Activated CD4-positive, alpha-beta T cell treated with anti-CD3 and anti-CD28 coated beads, Interleukin-2, amount 10 ng/mL, durations not matched to agents 24 days and 14 days (primary cell): Measurements from ENCODE around the gene PRKAR2B. TPM values are rescaled to one million over a fixed set of nuclear protein-coding genes. Genes with fewer than 3 reads are reported as not detected.

ENCODE experiments used
- DNase-seq: peaks from one replicate; pipeline ENCODE4 v3.0.0; 2022
- H3K27ac Mint-ChIP-seq: one replicate; pipeline ENCODE4 v1.8.0; 2022; ENCODE audit warnings: mild to moderate bottlenecking, mixed read lengths
- H3K27me3 Mint-ChIP-seq: one replicate; pipeline ENCODE4 v1.8.0; 2022; ENCODE audit warnings: mixed read lengths
- H3K36me3 Mint-ChIP-seq: one replicate; pipeline ENCODE4 v1.8.0; 2022; ENCODE audit warnings: low read depth, mild to moderate bottlenecking, mixed read lengths
- H3K4me1 Mint-ChIP-seq: one replicate; pipeline ENCODE4 v1.8.0; 2021; ENCODE audit warnings: mixed read lengths
- H3K4me3 Mint-ChIP-seq: one replicate; pipeline ENCODE4 v1.8.0; 2022; ENCODE audit warnings: mild to moderate bottlenecking, moderate library complexity, mixed read lengths
- H3K9me3 Mint-ChIP-seq: one replicate; pipeline ENCODE4 v1.8.0; 2021; ENCODE audit warnings: mixed read lengths
- intact Hi-C: fragments of 100-400 bp; cut with micrococcal nuclease; formaldehyde crosslinking; loops from one replicate; pipeline ENCODE4 v1.15.1; 2023
- total RNA-seq: library from RNA; stranded (reverse); gene quantifications from 2 replicates; pipeline ENCODE4 v1.2.3, GENCODE V29; 2022

Gene PRKAR2B
- total RNA-seq, 1 donor from 2014 or later: 0.77 TPM

DNA sequence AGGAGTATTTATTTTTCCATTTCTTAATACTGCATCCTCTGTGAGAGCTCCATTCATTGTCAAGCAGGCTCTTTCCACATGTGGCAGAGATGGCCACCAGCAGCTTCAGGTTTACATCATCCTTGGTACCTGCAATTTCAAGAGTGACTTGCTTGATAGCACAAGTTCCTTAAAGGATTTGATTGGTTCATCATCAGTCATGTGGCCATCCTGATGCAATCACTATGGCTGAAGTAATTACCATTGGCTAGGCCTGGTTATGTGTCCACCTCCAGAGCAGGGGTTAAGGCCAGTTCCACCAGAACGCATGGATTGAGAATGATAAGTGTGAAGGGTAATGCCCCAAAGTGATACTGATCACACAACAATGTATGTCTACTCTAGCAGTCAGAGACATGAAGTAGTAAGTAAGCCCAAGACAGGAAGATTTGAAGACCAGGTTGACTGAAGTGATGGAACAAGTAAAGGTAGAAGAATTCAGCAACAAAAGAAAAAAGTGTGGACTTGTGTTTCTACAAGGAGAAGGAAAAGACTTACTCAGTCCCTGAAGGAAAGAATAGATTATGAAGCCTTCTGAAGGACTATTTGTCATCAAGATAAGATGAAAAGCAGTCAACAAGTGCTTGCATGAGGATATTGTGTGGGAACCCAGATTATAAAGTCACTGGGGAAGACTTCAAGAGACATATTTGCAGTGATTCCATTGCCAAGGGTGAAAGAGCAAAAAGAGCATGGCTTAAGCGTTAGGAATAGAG lies 26.4 kb upstream of the PRKAR2B start:
- H3K9me3 Mint-ChIP-seq: no peaks in the 10 kb centered on the region
- intact Hi-C loops: no loop called here
- DNase-seq: no peak
- H3K4me1 Mint-ChIP-seq: no peaks in the 10 kb centered on the region
- peaks cover 7% of the 10 kb centered on the region for H3K27me3 Mint-ChIP-seq
- H3K27ac Mint-ChIP-seq: no peak overlapping the region
- H3K36me3 Mint-ChIP-seq: no peaks in the 10 kb centered on the region
- H3K4me3 Mint-ChIP-seq: no peak overlapping the region

GRCh38 chr7:107020400-107020799 lies 24.1 kb upstream of the PRKAR2B start:
- peaks cover 9% of the 10 kb centered on the region for H3K27me3 Mint-ChIP-seq
- H3K36me3 Mint-ChIP-seq: no peaks in the 10 kb centered on the region
- H3K4me1 Mint-ChIP-seq: no peaks in the 10 kb centered on the region
- H3K27ac Mint-ChIP-seq: no peak overlapping the region
- no peak overlapping the region for H3K4me3 Mint-ChIP-seq
- no peak for DNase-seq
- H3K9me3 Mint-ChIP-seq: no peaks in the 10 kb centered on the region
- intact Hi-C loops: no loop called here

- intact Hi-C loops: no loop called here
- H3K4me1 Mint-ChIP-seq: no peaks in the 10 kb centered on the region
- H3K9me3 Mint-ChIP-seq: no peaks in the 10 kb centered on the region
Observed at GRCh38 chr7:107021600-107021999, 22.9 kb upstream of the PRKAR2B start.

GRCh38 chr7:107023522-107024151 lies 20.9 kb upstream of the PRKAR2B start:
- Mint-ChIP-seq H3K27ac (no peak overlapping the region), H3K27me3 (peaks cover 7% of the 10 kb centered on the region), H3K9me3 (no peaks in the 10 kb centered on the region), H3K4me3 (no peak overlapping the region), H3K4me1 (no peaks in the 10 kb centered on the region), H3K36me3 (no peaks in the 10 kb centered on the region)
- intact Hi-C loops: no loop called here
- DNase-seq: no peak

More at GRCh38 chr7:107021600-107021999, 22.9 kb upstream of the PRKAR2B start:
- Mint-ChIP-seq H3K36me3 (no peaks in the 10 kb centered on the region), H3K27ac (no peak overlapping the region), H3K4me3 (no peak overlapping the region), H3K27me3 (peaks cover 9% of the 10 kb centered on the region)
- DNase-seq: no peak

GRCh38 chr7:107024906-107025305 lies 19.6 kb upstream of the PRKAR2B start:
- no peaks in the 10 kb centered on the region for H3K9me3 Mint-ChIP-seq
- no peaks in the 10 kb centered on the region for H3K4me1 Mint-ChIP-seq
- no peak overlapping the region for H3K27ac Mint-ChIP-seq
- no peaks in the 10 kb centered on the region for H3K36me3 Mint-ChIP-seq
- H3K27me3 Mint-ChIP-seq: peaks cover 8% of the 10 kb centered on the region
- H3K4me3 Mint-ChIP-seq: no peak overlapping the region
- intact Hi-C loops: no loop called here
- no peak for DNase-seq

- Mint-ChIP-seq H3K27ac (no peak overlapping the region), H3K4me1 (no peaks in the 10 kb centered on the region), H3K36me3 (no peaks in the 10 kb centered on the region), H3K27me3 (peaks cover 8% of the 10 kb centered on the region), H3K9me3 (no peaks in the 10 kb centered on the region), H3K4me3 (no peak overlapping the region)
- no peak for DNase-seq
- intact Hi-C loops: no loop called here
Observed at GRCh38 chr7:107025449-107026103, 18.9 kb upstream of the PRKAR2B start.

DNA sequence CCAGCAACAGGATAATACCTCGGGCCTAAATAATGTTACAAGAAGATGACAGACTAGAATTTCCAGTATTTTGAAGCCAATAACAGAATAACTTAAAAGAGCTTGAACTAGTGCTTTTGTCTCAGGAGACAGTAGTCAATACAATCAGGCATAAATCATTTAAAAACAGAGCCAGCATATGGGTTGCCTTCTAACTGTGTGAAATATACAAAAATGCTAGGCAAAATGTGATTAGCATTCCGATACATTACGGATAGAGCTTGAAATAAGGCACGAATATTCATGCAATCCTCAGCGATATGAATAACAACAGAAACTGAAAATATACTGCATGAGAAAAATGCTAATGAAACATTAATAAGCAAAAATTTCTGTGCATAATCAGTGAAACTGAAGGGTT lies 18.3 kb upstream of the PRKAR2B start:
- Mint-ChIP-seq H3K4me3 (no peak overlapping the region), H3K4me1 (no peaks in the 10 kb centered on the region), H3K27ac (no peak overlapping the region), H3K9me3 (no peaks in the 10 kb centered on the region), H3K27me3 (peaks cover 8% of the 10 kb centered on the region), H3K36me3 (no peaks in the 10 kb centered on the region)
- intact Hi-C loops: no loop called here
- no peak for DNase-seq

- no peaks in the 10 kb centered on the region for H3K36me3 Mint-ChIP-seq
- no peak overlapping the region for H3K27ac Mint-ChIP-seq
- intact Hi-C loops: no loop called here
Observed at GRCh38 chr7:107027208-107027607, 17.3 kb upstream of the PRKAR2B start.

DNA sequence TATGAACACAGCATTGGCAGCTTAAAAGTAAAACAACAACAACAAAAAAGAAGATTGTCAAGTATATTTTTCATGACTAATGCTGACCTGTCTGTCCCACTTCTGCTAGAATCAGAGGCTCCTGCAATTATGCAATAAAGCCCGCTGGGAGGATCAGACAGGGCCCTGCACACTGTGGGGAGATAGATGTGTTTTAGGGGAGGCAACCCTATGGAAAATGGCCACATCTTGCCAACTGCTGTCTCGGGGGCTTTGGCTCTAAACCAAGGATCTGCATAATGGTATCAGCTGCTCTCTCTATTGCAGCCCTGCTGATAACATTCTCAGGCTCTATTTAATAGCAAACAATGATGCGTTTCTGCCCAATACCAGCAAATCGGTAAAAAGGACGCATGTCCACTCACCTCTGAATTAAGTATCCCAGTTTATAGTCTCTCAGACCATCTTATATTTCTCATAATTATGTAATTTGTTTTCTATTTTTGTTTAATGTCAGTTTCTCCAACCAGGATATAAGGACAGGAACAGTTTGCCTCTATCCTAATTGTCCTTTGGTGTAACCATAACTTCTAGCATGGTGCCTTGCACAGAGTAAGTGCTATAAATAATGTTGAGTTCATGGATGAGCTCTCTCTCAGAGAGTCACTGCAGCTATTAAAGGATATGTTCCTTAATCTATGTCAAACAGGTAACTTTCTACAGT lies 15.3 kb upstream of the PRKAR2B start:
- H3K27ac Mint-ChIP-seq: no peak overlapping the region
- intact Hi-C loops: no loop called here
- DNase-seq: no peak
- H3K9me3 Mint-ChIP-seq: no peaks in the 10 kb centered on the region
- H3K36me3 Mint-ChIP-seq: no peaks in the 10 kb centered on the region
- no peak overlapping the region for H3K4me3 Mint-ChIP-seq
- peaks cover 8% of the 10 kb centered on the region for H3K27me3 Mint-ChIP-seq
- H3K4me1 Mint-ChIP-seq: no peaks in the 10 kb centered on the region

More at GRCh38 chr7:107027208-107027607, 17.3 kb upstream of the PRKAR2B start:
- Mint-ChIP-seq H3K27me3 (peaks cover 8% of the 10 kb centered on the region), H3K4me3 (no peak overlapping the region), H3K9me3 (no peaks in the 10 kb centered on the region), H3K4me1 (no peaks in the 10 kb centered on the region)
- no peak for DNase-seq

DNA sequence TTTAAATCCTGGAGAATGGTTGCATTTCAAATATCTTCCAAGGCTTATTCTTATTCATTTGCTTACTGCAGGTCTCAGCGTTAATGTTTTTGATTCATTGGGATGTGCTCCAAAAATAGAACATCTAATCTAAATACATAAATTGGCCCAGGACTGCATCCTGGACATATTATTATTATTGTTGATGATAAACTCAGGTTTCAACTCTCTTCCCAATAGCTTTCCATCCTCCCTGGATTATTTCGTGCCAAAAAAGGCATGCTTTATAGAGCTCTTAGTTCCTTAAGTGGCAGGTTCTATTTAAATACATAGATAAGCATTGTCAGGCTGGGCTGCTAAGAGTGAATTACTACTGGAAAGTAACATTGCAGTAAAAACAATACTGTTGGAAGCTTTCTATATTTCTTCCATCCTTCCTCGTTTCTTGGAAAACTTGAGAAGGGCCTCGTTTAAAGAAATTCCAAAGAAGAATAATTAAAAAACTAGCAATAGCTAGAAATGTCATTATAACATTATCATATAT lies 14.7 kb upstream of the PRKAR2B start:
- DNase-seq: no peak
- H3K4me3 Mint-ChIP-seq: no peak overlapping the region
- H3K27ac Mint-ChIP-seq: no peak overlapping the region
- H3K9me3 Mint-ChIP-seq: no peaks in the 10 kb centered on the region
- H3K4me1 Mint-ChIP-seq: no peaks in the 10 kb centered on the region
- intact Hi-C loops: no loop called here
- H3K27me3 Mint-ChIP-seq: peaks cover 8% of the 10 kb centered on the region
- H3K36me3 Mint-ChIP-seq: no peaks in the 10 kb centered on the region

- H3K27ac Mint-ChIP-seq: no peak overlapping the region
- no peaks in the 10 kb centered on the region for H3K36me3 Mint-ChIP-seq
- H3K9me3 Mint-ChIP-seq: no peaks in the 10 kb centered on the region
- intact Hi-C loops: no loop called here
- DNase-seq: no peak
- H3K4me1 Mint-ChIP-seq: no peaks in the 10 kb centered on the region
- peaks cover 14% of the 10 kb centered on the region for H3K27me3 Mint-ChIP-seq
- no peak overlapping the region for H3K4me3 Mint-ChIP-seq
Observed at GRCh38 chr7:107032050-107032449, 12.5 kb upstream of the PRKAR2B start.

DNA sequence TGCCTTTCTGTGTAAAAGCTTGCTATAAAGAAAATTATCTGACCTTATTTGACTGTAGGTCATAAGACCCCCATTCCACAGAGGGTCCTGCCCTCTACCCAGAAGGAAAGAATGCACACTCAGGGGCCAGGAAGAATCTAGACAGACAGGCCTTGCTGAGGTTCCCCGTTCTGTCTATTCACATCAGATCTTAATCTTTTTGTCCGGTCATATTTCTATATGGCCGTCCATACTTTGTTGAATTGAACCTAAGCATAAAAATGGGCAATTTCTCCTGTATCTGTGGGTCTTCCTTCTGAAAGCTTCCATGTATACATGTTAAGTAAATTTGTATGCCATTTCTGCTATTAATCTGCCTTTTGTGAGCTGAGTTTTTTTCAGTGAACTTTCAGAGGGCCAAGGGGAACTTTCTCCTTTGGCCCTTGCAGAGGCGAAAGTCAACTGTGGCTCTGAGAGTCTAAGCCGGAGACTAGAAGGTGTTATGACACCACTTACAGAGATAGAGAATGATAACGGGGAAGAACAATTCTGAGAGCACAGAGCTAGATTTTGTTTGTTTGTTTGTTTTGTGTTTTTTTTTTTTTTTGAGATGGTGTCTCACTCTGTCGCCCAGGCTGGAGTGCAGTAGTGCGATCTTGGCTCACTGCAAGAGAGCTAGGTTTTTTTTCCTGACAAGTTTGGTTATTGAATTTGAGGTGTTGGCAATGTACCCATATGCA lies 11.6 kb upstream of the PRKAR2B start:
- peaks cover 16% of the 10 kb centered on the region for H3K27me3 Mint-ChIP-seq
- no peaks in the 10 kb centered on the region for H3K36me3 Mint-ChIP-seq
- no peak overlapping the region for H3K27ac Mint-ChIP-seq
- no peaks in the 10 kb centered on the region for H3K4me1 Mint-ChIP-seq
- H3K4me3 Mint-ChIP-seq: no peak overlapping the region
- DNase-seq: no peak
- no peaks in the 10 kb centered on the region for H3K9me3 Mint-ChIP-seq
- intact Hi-C loops: no loop called here

GRCh38 chr7:107034553-107034952 lies 10.0 kb upstream of the PRKAR2B start:
- no peak for DNase-seq
- intact Hi-C loops: no loop called here
- Mint-ChIP-seq H3K4me1 (no peaks in the 10 kb centered on the region), H3K27ac (no peak overlapping the region), H3K27me3 (peaks cover 15% of the 10 kb centered on the region), H3K9me3 (no peaks in the 10 kb centered on the region), H3K36me3 (no peaks in the 10 kb centered on the region), H3K4me3 (no peak overlapping the region)
